RWPE1 (cell line): ENCODE measurements around the gene DPH3.

Experiments used
- CTCF ChIA-PET: fragments of 350-600 bp; sonication (Branson Sonifier 250); formaldehyde crosslinking; extraction: SDS; loops from one replicate; lab custom pipeline; 2021; lab: Yijun Ruan, JAX
- POLR2A ChIA-PET: fragments of 400-600 bp; formaldehyde crosslinking; extraction: SDS; loops from one replicate; lab custom pipeline; 2020; ENCODE audit warnings: antibody characterized with exemption; ENCODE audit not compliant: low non-redundant PET; lab: Yijun Ruan, JAX
- DNase-seq: peaks from one replicate; pipeline ENCODE4 v3.0.0; 2012; ENCODE audit warnings: low spot score
- H3K27ac ChIP-seq: fragments of 450-650 bp; 2 replicates; pipeline ENCODE4 v1.5.1; 2017
- CTCF ChIP-seq: fragments of 450-650 bp; conservative IDR thresholded peaks from 2 replicates; pipeline ENCODE4 v1.5.1; 2017; ENCODE audit warnings: low read depth, mild to moderate bottlenecking

DPH3 gene

GRCh38 chr3:16254916-16255315 lies 9.8 kb downstream of the DPH3 start:
- TF ChIP-seq CTCF, result no peak
- H3K27ac ChIP-seq, result no peak overlapping the region
- no peak for DNase-seq
- CTCF ChIA-PET, result no interaction called here
- POLR2A ChIA-PET, result no interaction called here

GRCh38 chr3:16253601-16254000 lies 11.1 kb downstream of the DPH3 start:
- ChIA-PET CTCF (no interaction called here), POLR2A (no interaction called here)
- TF ChIP-seq CTCF, result no peak
- no peak for DNase-seq
- H3K27ac ChIP-seq, result no peak overlapping the region

- no peak for TF ChIP-seq CTCF
- no peak for DNase-seq
- no peak overlapping the region for H3K27ac ChIP-seq
- CTCF ChIA-PET, result no interaction called here
- POLR2A ChIA-PET, result no interaction called here
Measured at GRCh38 chr3:16252988-16253387, 11.8 kb downstream of the DPH3 start.

GRCh38 chr3:16252243-16252978 lies 12.3 kb downstream of the DPH3 start:
- POLR2A ChIA-PET, result no interaction called here
- CTCF ChIA-PET, result no interaction called here
- no peak for TF ChIP-seq CTCF
- H3K27ac ChIP-seq, result no peak overlapping the region
- DNase-seq, result no peak

- ChIA-PET POLR2A (no interaction called here), CTCF (interaction anchor here (0.5 kb wide), 1 partner anchor 16 kb away, joined by 4 read pairs; no protein-coding TSS in a partner anchor)
- H3K27ac ChIP-seq, result no peak overlapping the region
- DNase-seq, result no peak
- TF ChIP-seq CTCF, result no peak
Measured at GRCh38 chr3:16251316-16252085, 13.2 kb downstream of the DPH3 start.

- POLR2A ChIA-PET, result no interaction called here
- no peak for TF ChIP-seq CTCF
- DNase-seq, result no peak
- H3K27ac ChIP-seq, result no peak overlapping the region
- CTCF ChIA-PET, result no interaction called here
Measured at GRCh38 chr3:16249886-16250285, 14.9 kb downstream of the DPH3 start.
